Right atrium auricular region (tissue), 2 donors: ENCODE results near the gene SPRED1. TPM values are rescaled to one million over a fixed set of nuclear protein-coding genes. Genes with fewer than 3 reads are reported as not detected.

Source experiments
- DNase-seq: peaks from one replicate; pipeline ENCODE4 v3.0.0-alpha.2; 2019; ENCODE audit warnings: low spot score
- H3K27ac ChIP-seq, 2 donors: fragments of 200-600 bp; sonication (generic); 1 replicate in 1 of 2; 2 replicates in 1 of 2; pipeline ENCODE4 v1.5.1; 2016 to 2019
- H3K27me3 ChIP-seq, 2 donors: fragments of 200-600 bp; sonication (generic); one replicate each; pipeline versions ENCODE4 v1.5.1 to v1.6.0; 2017 to 2019
- H3K36me3 ChIP-seq: fragments of 200-600 bp; sonication (generic); one replicate; pipeline ENCODE4 v1.5.1; 2016
- H3K4me1 ChIP-seq, 2 donors: fragments of 200-600 bp; sonication (generic); one replicate each; pipeline versions ENCODE4 v1.5.1 to v1.6.0; 2017 to 2019
- H3K4me3 ChIP-seq, 2 donors: fragments of 200-600 bp; sonication (generic); 1 replicate in 1 of 2; 2 replicates in 1 of 2; pipeline ENCODE4 v1.5.1; 2017 to 2019; ENCODE audit warnings: mild to moderate bottlenecking in 1 of 2, moderate library complexity in 1 of 2
- H3K9me3 ChIP-seq, 2 donors: fragments of 200-600 bp; sonication (generic); one replicate each; pipeline ENCODE4 v1.5.1; 2019
- CTCF ChIP-seq, 2 donors: fragments of 200-600 bp; sonication (generic); IDR thresholded peaks; one replicate each; pipeline ENCODE4 v1.5.1; 2019; ENCODE audit warnings: antibody characterized with exemption in 2 of 2
- total RNA-seq, 2 donors: library from RNA; depleted of rRNA; stranded (reverse); fragments of >200 nt; gene quantifications; one replicate each; pipeline ENCODE4 v1.1.0, GENCODE V29; 2016

The SPRED1 gene
- total RNA-seq, 2 donors from 2014 or later, result 9.4 to 10.9 TPM

- no peak for DNase-seq
- TF ChIP-seq CTCF (IDR thresholded peaks at IDR 0.05), result no peak
- no peaks in the 10 kb centered on the region for H3K27me3 ChIP-seq
Observed at GRCh38 chr15:38406436-38406835, 153.8 kb downstream of the SPRED1 start.

More at GRCh38 chr15:38406436-38406835, 153.8 kb downstream of the SPRED1 start:
- Histone ChIP-seq H3K9me3 (no peaks in the 10 kb centered on the region), H3K36me3 (no peaks in the 10 kb centered on the region), H3K27ac (no peak overlapping the region), H3K4me3 (no peak overlapping the region), H3K4me1 (no peaks in the 10 kb centered on the region)

Other genes with a start within 250 kb of the SPRED1 start
- 10 to 100 TPM in 1 of 2 donors, 1 to 10 TPM in 1; 9.8 to 13.4 TPM for gene FAM98B, start 201.3 kb downstream of the SPRED1 start, total RNA-seq